Measurements from ENCODE around the gene LTB4R.

The LTB4R gene

GRCh38 chr14:24279301-24280186 lies 31.8 kb upstream of the LTB4R start:
- DNase-seq: peak; percentile 61

DNA sequence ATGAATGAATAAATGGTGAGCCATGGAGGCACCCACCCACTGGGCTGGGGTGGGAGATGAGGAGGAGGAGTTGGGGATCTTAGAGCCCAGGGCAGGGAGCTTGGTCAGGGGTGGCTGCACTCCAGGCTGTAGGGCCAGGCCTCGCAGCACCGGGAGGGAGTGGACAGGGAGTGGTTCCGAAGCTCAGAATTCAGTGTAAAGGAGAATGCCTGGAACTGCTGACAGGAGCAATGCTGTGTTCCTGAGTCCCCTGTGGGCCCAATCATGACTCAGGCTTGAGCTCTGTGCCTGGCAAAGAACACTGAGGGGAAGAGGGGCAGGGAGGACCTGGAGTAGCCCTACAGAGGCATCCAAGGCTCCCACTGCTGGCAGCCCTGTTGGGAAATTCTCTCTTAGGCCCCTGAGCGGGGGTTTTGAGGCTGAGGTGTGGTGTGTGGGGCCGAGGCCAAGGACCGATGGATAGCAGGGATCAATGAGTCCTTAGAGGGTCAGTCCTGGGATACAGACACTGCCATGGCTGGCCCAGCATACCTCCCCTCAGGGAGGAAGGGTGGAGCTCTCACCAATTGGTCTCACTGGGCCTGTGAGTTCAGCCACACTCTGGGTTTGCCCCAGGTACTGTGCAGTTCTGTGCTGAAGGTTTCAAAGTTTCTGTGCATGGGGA lies 30.4 kb upstream of the LTB4R start:
- DNase-seq: no peak

DNA sequence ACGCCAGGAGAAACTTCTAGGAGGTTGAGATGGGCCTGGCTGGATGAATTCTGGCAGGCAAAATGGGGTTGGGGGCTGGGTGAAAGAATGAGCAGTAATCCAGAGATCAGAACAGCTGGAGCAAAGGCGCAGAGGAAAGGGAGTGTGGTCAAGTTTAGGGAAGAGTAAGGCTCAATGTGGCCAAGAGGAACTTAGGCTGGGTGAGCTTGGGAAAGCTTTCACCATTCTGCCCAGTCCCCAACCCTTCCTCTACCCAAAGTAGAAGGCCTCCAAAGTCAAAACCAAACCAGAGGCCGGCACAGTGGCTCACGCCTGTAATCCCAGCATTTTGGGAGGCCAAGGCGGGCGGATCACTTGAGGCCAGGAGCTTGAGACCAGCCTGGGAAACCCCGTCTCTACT lies 29.7 kb upstream of the LTB4R start:
- no peak for DNase-seq

DNA sequence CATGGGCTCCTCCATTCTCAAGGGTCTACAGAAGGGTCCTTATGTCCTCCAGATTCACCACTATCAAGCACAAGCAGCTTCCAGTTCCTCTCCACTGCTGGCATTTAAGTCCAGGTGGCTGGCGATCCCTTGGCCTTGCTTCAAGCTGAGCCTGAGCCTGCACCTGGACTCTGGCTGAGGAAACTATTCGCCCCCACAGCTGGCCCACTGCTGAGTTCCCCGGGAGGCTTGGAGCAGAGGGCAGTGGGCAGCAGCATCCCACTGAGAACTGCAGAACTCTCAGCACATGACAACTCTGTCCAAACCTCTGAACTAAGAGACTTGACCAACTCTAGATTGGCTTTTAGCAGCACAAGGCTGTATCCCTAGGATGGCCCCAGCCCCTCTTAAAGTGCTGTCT lies 28.6 kb upstream of the LTB4R start:
- no peak for DNase-seq

GRCh38 chr14:24283796-24284460 lies 27.4 kb upstream of the LTB4R start:
- DNase-seq: no peak

DNA sequence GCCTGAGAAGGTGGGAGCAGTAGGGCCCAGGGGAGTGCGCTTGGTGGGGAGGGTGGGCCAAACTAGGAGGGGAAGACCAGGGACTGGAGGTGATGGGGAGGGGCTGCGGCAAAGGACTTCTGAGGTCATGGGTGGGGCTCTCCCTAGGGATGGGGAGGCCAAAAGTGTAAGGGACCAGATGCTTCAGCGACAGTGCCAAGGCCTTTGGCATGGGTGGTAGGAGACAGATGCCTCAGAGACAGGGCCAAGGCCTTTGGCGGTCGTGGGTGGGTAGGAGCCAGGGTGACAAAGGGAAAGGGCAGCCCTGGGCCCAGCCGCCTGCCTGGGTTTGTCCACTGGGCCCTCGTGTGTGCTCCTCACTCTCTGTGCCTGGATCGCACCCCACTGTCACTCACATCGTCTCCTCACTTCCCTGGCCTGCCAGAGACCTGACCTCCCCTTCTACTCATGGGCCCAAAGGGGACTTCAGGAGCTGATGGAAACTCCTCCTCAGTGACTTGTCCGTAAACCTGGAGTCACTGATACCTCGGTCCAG lies 26.7 kb upstream of the LTB4R start:
- DNase-seq: no peak

GRCh38 chr14:24285351-24285750 lies 26.0 kb upstream of the LTB4R start:
- no peak for DNase-seq

DNA sequence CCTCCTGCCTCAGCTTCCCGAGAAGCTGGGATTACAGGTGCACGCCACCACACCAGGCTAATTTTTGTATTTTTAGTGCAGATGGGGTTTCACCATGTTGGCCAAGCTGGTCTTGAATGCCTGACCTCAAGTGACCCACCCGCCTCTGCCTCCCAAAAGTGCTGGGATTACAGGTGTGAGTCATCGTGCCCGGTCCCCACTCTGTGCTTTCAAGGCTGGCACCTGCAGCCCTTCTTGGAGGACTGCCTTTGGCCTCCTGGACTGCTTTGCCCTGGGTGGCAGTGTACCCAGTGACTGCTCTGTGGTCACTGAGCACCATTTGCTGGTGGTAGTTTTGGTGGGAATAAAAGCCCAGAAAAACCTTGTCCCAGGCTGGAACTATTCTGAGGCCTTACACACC lies 24.3 kb upstream of the LTB4R start:
- DNase-seq: no peak

- no peak for DNase-seq
These were observed 21.5 kb upstream of the LTB4R start for GRCh38 chr14:24289649-24290280.

- no peak for DNase-seq
These were observed 20.6 kb upstream of the LTB4R start for GRCh38 chr14:24290746-24291145.

- DNase-seq: no peak
These were observed 19.7 kb upstream of the LTB4R start for GRCh38 chr14:24291446-24292117.

GRCh38 chr14:24292118-24292807 lies 19.0 kb upstream of the LTB4R start:
- no peak for DNase-seq

GRCh38 chr14:24293525-24293924 lies 17.8 kb upstream of the LTB4R start:
- DNase-seq: no peak

DNA sequence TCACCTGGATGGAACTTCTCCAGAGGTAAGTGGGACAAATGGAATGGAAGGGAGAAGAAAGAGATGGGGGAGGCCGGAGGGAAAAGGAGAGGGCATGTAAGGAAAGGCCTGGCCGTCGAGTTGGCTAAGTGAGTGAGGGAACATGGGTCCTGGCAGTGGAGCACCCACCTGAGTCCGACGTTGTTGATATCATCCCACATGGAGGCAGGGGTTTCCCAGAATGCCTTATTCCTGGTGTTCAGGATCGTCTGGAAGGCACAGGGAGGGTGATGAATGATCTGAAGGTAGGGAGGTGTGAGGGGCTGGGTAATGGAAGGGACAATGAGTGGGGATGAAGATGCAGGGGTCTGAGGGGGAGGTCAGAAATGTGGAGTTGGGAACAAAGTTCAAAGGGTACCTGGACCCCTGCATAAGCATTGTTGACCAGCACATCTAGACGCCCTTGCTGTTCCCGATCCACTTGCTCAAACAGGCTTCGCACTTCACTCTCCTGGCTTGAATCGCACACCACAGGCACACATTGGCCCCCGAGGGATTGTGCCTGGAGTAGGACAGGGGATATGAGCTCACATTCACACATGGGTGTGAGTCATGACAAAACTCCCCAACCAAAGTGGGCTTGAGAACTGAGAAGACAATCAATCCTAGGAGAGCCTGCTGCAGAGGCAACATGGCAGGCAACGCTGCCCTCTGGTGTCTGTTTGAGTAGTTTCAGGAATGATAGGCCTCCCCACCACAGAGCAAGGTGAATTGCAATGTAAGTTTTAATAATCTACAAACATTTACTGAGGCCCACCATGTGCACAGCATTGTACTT lies 14.8 kb upstream of the LTB4R start:
- peak; percentile 80 for DNase-seq

- DNase-seq: no peak
These were observed 13.9 kb upstream of the LTB4R start for GRCh38 chr14:24297190-24297964.

DNA sequence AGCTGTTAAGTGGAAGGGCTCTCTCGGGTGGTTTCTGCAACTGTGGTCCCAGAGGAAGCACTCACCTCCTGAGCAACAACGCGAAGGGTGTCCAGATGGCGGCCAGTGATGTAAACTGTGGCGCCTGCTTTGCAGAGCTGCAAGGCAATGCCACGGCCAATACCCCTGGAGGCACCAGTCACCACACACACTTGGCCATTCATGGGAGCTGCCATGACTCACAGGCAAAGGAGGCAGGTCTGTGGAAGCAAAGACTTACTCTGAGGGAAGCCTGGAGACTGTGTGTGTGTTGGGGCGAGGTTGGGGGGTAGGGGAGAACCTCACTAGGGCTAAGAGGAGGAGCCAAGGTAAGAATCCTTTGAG lies 12.4 kb upstream of the LTB4R start:
- peak; percentile 20 for DNase-seq

DNA sequence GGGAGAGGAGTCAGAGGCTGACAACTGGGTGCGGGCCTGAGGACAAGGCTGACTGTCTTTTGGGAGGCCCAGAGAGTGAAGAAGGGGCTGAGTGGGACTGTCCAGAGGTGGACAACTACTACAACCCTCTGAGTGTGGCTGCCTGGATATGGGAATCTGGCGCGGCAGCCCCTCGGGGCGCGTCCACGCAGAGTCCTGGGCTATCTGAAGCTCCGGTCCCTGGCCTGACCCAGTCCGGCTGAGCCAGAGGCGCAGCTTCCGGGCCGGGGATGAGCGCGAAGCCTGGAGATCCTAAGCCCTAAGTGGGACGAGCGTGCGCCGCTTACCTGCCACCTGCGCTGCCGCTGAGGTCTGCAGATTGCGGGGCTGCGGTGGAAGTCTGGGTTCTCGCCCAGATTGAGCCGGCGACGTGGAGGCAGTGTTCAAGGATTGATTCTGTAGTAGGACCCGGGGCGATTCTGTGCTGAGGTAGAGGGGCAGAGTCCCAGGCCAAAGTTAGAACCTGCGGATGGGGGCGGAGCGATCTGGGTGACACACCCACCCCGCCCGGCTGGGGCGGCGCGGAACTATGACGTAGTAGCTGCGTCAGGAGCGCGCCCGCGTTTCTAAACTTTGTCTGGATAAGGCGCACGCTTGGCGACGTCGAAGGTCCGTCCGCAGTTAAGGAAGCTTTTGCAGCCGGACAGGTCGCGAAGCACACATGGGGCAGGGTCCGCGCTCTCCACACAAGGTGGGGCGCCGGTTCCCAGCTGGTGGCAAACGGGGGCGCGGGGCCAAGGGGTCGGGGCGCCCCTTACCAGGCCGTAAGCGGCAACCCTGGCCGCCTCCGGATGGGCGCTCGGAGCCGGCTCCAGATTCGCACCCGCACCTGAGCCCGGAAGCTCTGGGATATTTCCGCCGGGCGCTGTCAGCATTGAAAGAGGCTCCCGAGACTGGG lies 11.8 kb upstream of the LTB4R start, which contains the start of the genes DHRS1 and NOP9:
Gene DHRS1, minus strand, starts transcription at position 526 of the 937 bp plus-strand sequence. CDS start 674 bp downstream, outside the sequence.
Gene NOP9, plus strand, starts transcription at position 596 of the 937 bp plus-strand sequence. Its CDS starts 105 bp downstream, at position 701.
- DNase-seq: peak; percentile 86

DNA sequence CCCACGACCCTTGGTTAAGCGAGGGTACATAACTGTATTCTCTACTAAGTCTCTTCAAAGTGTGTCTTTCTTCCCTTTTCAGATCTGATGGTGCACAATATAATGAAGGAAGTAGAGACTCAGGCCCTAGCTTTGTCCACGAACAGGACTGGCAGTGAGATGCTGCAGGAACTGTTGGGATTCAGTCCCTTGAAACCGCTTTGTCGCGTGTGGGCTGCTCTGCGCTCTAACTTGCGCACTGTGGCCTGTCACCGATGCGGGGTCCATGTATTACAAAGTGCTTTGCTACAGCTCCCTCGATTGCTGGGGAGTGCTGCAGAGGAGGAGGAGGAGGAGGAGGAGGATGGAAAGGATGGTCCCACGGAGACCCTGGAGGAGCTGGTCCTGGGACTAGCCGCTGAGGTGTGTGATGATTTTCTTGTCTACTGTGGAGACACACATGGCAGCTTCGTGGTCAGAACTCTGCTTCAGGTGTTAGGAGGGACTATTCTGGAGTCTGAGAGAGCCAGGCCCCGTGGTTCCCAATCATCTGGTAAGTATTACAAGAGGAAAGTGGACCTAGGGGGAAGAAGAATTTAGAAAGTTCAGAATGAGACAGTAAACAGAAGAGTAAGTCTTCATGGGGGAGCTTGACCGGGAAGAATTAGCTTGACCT lies 10.8 kb upstream of the LTB4R start:
- DNase-seq: no peak
